ENCODE results near the gene MYO1F. TPM values are rescaled to one million over a fixed set of nuclear protein-coding genes. Genes with fewer than 3 reads are reported as not detected.

The MYO1F gene
- total and polyA plus RNA-seq, 2 of the 13 experiments (the other 11 are each of a cell fraction or from before 2014, with no cell fraction given) = 0.09 to 0.13 TPM

DNA sequence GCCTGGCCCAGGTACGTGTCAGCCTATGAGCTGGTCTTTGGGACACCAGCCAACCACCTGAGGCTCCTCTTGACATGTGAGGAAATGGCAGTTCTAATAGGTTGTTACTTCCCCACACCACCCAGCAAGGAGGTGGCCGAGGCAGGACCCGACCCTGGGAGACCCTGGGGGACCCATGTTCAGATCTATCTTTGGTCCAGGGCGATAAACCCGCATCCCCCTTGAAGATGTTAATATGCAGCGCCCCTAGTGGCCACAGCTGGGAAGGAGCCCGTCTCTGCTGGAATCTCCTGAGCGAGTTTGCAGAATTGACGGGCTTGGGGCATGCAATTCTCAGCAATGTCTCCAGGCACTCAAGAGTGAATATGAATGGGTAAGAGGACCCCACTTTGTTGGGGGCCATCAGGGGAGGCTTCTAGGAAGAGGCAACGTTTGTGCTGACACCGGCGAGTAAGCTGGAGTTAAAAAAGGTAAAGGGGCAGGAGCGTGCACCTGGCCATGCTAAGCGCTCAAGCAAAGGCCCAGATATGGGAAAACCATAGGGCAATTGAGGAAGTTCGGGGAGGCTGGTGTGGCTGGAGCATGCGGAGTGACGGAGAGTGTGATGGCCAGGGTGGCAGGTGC lies 1.5 kb upstream of the MYO1F start (continued):
- TF ChIP-seq, protein P1, sequence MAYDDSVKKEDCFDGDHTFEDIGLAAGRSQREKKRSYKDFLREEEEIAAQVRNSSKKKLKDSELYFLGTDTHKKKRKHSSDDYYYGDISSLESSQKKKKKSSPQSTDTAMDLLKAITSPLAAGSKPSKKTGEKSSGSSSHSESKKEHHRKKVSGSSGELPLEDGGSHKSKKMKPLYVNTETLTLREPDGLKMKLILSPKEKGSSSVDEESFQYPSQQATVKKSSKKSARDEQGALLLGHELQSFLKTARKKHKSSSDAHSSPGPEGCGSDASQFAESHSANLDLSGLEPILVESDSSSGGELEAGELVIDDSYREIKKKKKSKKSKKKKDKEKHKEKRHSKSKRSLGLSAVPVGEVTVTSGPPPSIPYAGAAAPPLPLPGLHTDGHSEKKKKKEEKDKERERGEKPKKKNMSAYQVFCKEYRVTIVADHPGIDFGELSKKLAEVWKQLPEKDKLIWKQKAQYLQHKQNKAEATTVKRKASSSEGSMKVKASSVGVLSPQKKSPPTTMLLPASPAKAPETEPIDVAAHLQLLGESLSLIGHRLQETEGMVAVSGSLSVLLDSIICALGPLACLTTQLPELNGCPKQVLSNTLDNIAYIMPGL (CRISPR knock-in tag; IDR thresholded peaks at IDR 0.05; ENCODE audit: borderline replicate concordance in 1 of 2, low read depth in 1 of 2) = peak in 1 of 2 experiments; percentile 17; a peak in 1 of 4 replicates
- TF ChIP-seq ZNF484 (CRISPR knock-in tag; IDR thresholded peaks at IDR 0.05; ENCODE audit: borderline replicate concordance, low read depth) (no peak), TOPORS (CRISPR knock-in tag; IDR thresholded peaks at IDR 0.05) (no peak), TEAD2 (CRISPR knock-in tag; IDR thresholded peaks at IDR 0.05) (no peak), EZH2 (conservative IDR thresholded peaks at IDR 0.05; ENCODE audit: low read depth, low read length) (peak; percentile 63; the same call in 1 of the 2 replicates), ZFP36 (IDR thresholded peaks at IDR 0.05; ENCODE audit: borderline replicate concordance, low read depth, low read length, partially characterized antibody) (no peak), SOX6 (IDR thresholded peaks at IDR 0.05) (no peak), SOX6 (CRISPR knock-in tag; IDR thresholded peaks at IDR 0.05) (0 out of 2 replicates have a peak, but pooled peaks have one; percentile 10)
- TF ChIP-seq, protein P2, sequence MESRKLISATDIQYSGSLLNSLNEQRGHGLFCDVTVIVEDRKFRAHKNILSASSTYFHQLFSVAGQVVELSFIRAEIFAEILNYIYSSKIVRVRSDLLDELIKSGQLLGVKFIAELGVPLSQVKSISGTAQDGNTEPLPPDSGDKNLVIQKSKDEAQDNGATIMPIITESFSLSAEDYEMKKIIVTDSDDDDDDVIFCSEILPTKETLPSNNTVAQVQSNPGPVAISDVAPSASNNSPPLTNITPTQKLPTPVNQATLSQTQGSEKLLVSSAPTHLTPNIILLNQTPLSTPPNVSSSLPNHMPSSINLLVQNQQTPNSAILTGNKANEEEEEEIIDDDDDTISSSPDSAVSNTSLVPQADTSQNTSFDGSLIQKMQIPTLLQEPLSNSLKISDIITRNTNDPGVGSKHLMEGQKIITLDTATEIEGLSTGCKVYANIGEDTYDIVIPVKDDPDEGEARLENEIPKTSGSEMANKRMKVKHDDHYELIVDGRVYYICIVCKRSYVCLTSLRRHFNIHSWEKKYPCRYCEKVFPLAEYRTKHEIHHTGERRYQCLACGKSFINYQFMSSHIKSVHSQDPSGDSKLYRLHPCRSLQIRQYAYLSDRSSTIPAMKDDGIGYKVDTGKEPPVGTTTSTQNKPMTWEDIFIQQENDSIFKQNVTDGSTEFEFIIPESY (CRISPR knock-in tag; IDR thresholded peaks at IDR 0.05) = no peak
- TF ChIP-seq, protein P3, sequence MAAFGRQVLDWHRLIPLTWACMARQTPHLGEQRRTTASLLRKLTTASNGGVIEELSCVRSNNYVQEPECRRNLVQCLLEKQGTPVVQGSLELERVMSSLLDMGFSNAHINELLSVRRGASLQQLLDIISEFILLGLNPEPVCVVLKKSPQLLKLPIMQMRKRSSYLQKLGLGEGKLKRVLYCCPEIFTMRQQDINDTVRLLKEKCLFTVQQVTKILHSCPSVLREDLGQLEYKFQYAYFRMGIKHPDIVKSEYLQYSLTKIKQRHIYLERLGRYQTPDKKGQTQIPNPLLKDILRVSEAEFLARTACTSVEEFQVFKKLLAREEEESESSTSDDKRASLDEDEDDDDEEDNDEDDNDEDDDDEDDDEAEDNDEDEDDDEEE (CRISPR knock-in tag; IDR thresholded peaks at IDR 0.05) = no peak
- TF ChIP-seq, protein P4, sequence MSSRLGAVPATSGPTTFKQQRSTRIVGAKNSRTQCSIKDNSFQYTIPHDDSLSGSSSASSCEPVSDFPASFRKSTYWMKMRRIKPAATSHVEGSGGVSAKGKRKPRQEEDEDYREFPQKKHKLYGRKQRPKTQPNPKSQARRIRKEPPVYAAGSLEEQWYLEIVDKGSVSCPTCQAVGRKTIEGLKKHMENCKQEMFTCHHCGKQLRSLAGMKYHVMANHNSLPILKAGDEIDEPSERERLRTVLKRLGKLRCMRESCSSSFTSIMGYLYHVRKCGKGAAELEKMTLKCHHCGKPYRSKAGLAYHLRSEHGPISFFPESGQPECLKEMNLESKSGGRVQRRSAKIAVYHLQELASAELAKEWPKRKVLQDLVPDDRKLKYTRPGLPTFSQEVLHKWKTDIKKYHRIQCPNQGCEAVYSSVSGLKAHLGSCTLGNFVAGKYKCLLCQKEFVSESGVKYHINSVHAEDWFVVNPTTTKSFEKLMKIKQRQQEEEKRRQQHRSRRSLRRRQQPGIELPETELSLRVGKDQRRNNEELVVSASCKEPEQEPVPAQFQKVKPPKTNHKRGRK (CRISPR knock-in tag; IDR thresholded peaks at IDR 0.05) = no peak

Data from HepG2 (cell line).